IPS-15b (cell line): Measurements from ENCODE around the gene SYTL2.

Experiments used
- H3K27me3 ChIP-seq: one replicate; pipeline ENCODE4 v1.6.1; 2013; ENCODE audit warnings: low read length; ENCODE audit not compliant: control insufficient read depth, insufficient read depth
- H3K36me3 ChIP-seq: one replicate; pipeline ENCODE4 v1.6.1; 2013; ENCODE audit warnings: low read length; ENCODE audit not compliant: control insufficient read depth, insufficient read depth
- H3K4me1 ChIP-seq: one replicate; pipeline ENCODE4 v1.6.1; 2013; ENCODE audit warnings: mild to moderate bottlenecking, low read length; ENCODE audit not compliant: control insufficient read depth, insufficient read depth
- H3K4me3 ChIP-seq: one replicate; pipeline ENCODE4 v1.5.1; 2013; ENCODE audit warnings: low read depth, low read length
- H3K9ac ChIP-seq: one replicate; pipeline ENCODE4 v1.6.1; 2013; ENCODE audit warnings: low read depth, mild to moderate bottlenecking, low read length
- H3K9me3 ChIP-seq: one replicate; pipeline ENCODE4 v1.6.1; 2013; ENCODE audit warnings: mild to moderate bottlenecking, low read length; ENCODE audit not compliant: control insufficient read depth, insufficient read depth

Gene SYTL2

DNA sequence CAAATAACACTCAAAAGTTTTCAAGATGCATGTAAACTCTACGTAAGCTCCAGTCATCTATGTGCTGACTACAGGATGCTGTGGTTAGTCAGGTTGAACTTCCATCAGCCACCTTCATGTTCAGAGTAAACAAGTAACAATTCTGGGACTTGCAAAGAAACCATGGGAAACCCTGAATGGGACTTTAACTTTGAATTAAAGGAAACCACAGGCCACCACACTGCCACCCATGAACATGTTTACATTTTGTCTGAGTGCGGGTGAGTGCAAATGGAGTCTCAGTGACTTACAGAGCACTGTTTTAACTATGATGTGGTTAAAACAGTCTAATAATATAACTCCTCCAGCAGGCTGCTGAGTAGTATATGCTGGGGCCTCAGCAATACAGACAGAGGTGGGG lies 12.9 kb upstream of the SYTL2 start:
- Histone ChIP-seq H3K4me1 (no peaks in the 10 kb centered on the region), H3K4me3 (no peak overlapping the region), H3K9me3 (no peaks in the 10 kb centered on the region), H3K9ac (no peak overlapping the region), H3K27me3 (no peaks in the 10 kb centered on the region), H3K36me3 (no peaks in the 10 kb centered on the region)

DNA sequence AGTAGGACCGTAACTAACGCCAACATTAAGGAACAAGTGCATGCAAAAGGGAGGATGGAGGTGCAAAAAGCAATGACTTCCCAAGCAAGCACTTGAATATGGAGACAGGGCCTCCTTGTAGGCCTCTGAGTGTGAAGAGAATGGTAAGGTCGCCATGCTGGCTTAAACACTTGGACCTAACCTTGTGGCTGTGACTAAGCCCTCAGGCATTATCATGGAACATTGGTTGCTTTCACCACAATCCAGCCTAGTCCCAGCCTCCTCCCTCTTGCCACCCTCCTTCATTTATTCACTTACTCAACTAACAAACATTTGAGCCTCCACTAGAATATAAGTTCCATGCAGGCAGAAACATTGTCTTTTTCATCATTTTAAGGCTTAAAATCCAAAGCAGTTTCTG lies 11.9 kb upstream of the SYTL2 start:
- Histone ChIP-seq H3K9ac (no peak overlapping the region), H3K4me3 (no peak overlapping the region), H3K4me1 (no peaks in the 10 kb centered on the region), H3K27me3 (no peaks in the 10 kb centered on the region), H3K9me3 (no peaks in the 10 kb centered on the region), H3K36me3 (no peaks in the 10 kb centered on the region)

DNA sequence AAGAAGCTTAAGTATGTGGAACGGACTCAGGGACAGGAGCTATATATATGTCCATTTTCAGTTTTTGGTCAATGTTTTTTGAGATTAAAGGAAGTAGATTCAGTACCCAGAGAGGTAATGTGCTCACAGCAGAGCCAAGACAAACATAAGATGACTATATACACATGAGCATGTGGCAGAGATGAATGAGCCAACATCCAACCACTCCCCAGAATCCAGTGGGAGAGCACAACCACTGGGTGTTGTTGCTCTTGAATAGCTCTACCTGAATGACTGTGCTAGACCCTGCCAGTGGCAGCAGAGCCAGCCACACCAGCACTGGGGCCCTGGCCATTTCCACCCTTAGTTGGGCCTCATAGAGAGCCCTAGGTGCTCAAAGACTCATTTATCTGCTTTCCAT lies 10.7 kb upstream of the SYTL2 start:
- H3K4me3 ChIP-seq = no peak overlapping the region
- no peak overlapping the region for H3K9ac ChIP-seq
- H3K36me3 ChIP-seq = no peaks in the 10 kb centered on the region

DNA sequence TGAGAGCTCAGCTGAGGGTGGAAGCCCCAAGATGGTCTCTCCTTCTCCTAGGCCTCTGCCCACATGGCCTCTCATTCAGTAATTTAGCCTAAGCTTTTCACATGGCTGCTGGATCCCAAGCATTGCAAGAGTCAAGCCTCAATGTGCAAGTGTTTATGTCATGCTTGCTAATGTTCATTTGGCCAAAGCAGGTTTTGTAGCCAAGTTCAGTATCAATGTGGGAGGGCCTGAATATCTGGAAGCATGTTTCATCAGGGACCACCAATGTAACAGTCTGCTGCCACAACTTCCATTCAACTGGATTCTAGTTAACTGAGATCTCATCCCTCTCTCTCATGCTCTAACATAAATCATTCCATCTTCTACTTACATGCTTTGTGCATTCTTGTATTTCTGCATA lies 8.5 kb upstream of the SYTL2 start:
- Histone ChIP-seq H3K4me3 (no peak overlapping the region), H3K9me3 (no peaks in the 10 kb centered on the region), H3K4me1 (no peaks in the 10 kb centered on the region), H3K27me3 (no peaks in the 10 kb centered on the region), H3K36me3 (no peaks in the 10 kb centered on the region), H3K9ac (no peak overlapping the region)

More for the DNA sequence above, 10.7 kb upstream of the SYTL2 start:
- H3K27me3 ChIP-seq = no peaks in the 10 kb centered on the region
- no peaks in the 10 kb centered on the region for H3K9me3 ChIP-seq
- H3K4me1 ChIP-seq = no peaks in the 10 kb centered on the region

DNA sequence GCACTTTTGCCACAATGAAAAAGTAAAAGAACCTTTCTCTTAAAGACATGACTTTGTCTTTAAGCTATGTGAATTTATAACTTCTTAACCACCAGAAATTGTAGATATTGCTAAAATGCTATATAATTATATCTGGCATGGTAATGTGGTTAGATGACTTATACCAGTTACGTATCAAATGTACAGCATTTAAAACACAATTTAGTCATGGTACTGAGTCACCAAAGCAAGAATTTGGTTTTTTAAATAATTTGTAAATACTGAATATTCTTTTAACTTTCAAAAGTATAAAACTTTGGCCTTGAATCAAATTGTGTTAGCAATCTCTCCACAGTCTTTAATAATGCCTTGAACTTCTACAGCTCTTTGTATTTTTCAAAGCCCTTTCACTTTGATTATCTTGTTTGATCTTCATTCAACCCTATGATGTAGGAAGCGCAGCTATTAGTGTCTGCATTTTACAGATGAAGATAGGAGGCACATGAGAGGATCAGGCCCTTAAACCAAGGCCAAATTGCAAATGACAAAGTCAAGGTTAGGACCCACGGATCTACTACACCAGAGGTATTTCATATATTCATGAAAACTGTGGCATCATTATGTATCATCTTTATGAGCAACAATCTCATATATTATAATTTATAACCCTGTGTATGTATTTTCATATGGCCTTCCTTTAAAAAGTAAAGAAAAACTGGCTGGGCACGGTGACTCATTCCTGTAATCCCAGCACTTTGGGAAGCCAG lies 4.4 kb upstream of the SYTL2 start:
- Histone ChIP-seq H3K36me3 (no peaks in the 10 kb centered on the region), H3K9me3 (no peaks in the 10 kb centered on the region), H3K27me3 (peaks cover 27% of the 10 kb centered on the region), H3K9ac (no peak overlapping the region), H3K4me1 (no peaks in the 10 kb centered on the region), H3K4me3 (no peak overlapping the region)

DNA sequence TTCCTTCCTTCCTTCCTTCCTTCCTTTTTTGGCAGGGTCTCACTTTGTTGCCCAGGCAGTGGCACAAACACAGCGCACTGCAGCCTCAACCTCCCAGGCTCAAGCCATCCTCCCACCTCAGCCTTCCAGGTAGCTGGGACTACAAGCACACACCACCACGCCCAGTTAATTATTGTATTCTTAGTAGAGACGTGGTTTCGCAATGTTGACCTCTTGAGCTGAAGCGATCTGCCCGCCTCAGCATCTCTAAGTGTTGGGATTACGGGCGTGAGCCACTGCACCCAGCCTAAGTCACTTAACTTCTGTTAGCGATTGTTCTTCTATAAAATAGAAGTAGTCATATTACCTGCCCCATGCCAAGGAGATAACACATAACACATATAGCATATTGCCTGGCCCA lies 2.8 kb upstream of the SYTL2 start:
- Histone ChIP-seq H3K4me3 (no peak overlapping the region), H3K9me3 (no peaks in the 10 kb centered on the region), H3K36me3 (no peaks in the 10 kb centered on the region), H3K9ac (no peak overlapping the region), H3K4me1 (peaks cover 4% of the 10 kb centered on the region), H3K27me3 (peaks cover 43% of the 10 kb centered on the region)

DNA sequence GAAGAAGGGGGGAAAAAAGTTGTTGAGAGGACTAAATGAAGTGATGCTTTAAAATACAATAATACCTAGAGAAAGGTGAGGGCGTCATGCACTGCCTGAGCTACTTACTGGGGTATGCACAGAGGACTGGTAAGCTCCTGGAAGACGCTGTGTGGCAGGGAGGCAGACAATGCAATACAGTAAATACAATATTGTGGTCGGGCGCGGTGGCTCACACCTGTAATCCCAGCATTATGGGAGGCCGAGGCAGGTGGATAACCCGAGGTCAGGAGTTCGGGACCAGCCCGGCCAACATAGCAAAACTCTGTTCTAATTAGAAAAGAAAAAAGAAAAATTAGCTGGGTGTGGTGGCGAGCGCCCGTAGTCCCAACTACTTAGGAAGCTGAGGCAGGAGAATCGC lies 683 bp upstream of the SYTL2 start:
- H3K27me3 ChIP-seq = peaks cover 43% of the 10 kb centered on the region
- H3K4me1 ChIP-seq = peaks cover 4% of the 10 kb centered on the region
- H3K9me3 ChIP-seq = no peaks in the 10 kb centered on the region
- H3K4me3 ChIP-seq = peak overlapping the region; percentile 49
- no peak overlapping the region for H3K9ac ChIP-seq
- no peaks in the 10 kb centered on the region for H3K36me3 ChIP-seq

DNA sequence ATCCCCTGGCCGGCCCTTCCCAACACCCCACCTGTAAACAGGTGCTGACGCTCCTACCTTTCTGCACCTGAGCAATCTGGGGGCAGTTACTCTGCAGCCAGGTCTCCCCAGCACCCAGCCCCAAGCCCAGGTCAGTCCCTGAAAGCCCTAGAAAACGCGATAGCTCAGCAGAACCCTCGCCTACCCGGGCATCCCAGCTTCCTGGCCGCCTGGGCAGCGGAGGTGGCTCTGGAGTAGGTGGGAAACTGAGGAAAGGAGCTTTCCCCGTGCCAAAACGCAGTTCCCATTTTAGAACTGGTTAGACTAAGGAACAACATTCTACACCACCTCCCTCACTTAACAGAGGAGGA lies 445 bp downstream of the SYTL2 start:
- Histone ChIP-seq H3K36me3 (no peaks in the 10 kb centered on the region), H3K9ac (no peak overlapping the region), H3K27me3 (peaks cover 43% of the 10 kb centered on the region), H3K9me3 (no peaks in the 10 kb centered on the region), H3K4me3 (peak overlapping the region; percentile 95), H3K4me1 (peaks cover 4% of the 10 kb centered on the region)

DNA sequence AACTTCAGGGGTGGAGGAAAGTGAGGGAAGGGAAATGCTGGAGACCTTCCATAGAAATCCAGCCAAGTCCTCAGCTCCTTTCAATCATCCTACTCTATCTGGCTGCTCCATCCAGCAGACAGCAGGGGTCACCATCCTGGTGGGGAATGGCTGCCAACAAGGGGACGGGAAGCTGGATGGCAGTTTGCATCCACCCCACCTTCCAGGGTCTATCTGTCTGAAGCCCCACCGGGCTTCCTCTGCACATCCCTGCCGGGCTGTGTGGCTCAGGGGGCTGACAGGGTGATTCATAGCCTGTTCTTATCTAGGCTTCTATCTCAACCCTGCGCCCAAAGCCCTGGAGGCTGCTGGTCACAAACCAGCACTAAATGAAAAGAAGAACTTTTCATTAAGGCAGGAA lies 1.1 kb downstream of the SYTL2 start:
- Histone ChIP-seq H3K9ac (no peak overlapping the region), H3K4me3 (peak overlapping the region; percentile 95), H3K27me3 (peaks cover 43% of the 10 kb centered on the region), H3K36me3 (no peaks in the 10 kb centered on the region), H3K4me1 (peaks cover 4% of the 10 kb centered on the region), H3K9me3 (no peaks in the 10 kb centered on the region)

DNA sequence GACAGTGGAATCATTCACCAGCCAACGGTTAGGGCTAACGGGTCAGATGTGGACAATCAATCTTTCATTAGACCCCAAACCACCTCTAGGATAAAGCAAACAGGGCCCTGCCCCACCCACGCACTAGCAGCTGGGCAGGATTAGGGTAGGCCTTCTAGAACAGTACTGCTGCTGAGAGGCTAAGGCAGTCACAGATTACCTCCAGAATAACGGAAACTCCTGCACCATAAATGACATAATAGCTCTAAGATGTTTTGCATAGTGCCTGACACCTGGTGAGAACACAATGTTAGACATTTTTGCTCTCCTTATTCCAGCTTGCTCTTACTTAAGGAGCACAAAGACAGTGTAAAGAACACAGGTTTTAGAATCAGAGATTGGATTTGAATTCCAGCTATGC lies 1.8 kb downstream of the SYTL2 start:
- Histone ChIP-seq H3K36me3 (no peaks in the 10 kb centered on the region), H3K4me1 (peaks cover 4% of the 10 kb centered on the region), H3K4me3 (no peak overlapping the region), H3K27me3 (peaks cover 43% of the 10 kb centered on the region), H3K9ac (no peak overlapping the region), H3K9me3 (no peaks in the 10 kb centered on the region)

DNA sequence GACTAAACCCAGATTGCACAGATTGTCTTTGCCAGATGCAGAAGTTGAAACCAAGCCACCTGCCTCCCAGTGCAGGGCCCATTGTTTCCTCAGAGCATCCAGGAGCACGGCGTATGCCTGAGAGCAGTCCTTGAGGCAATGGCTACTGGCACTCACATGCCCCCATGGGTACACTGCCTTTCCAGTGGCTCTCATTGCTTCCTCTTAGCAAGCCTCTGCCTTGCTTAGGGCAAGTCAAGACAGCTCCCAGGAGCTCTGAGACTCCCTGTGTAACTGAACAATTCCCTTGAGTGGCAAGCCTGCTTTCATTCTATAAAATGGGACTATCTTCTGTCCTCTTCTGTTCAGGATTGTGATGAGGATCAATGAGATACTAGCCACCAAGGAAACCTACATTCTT lies 4.1 kb downstream of the SYTL2 start:
- H3K9me3 ChIP-seq = no peaks in the 10 kb centered on the region
- peaks cover 4% of the 10 kb centered on the region for H3K4me1 ChIP-seq
- H3K4me3 ChIP-seq = no peak overlapping the region
- H3K36me3 ChIP-seq = no peaks in the 10 kb centered on the region
- H3K9ac ChIP-seq = no peak overlapping the region
- peaks cover 22% of the 10 kb centered on the region for H3K27me3 ChIP-seq

DNA sequence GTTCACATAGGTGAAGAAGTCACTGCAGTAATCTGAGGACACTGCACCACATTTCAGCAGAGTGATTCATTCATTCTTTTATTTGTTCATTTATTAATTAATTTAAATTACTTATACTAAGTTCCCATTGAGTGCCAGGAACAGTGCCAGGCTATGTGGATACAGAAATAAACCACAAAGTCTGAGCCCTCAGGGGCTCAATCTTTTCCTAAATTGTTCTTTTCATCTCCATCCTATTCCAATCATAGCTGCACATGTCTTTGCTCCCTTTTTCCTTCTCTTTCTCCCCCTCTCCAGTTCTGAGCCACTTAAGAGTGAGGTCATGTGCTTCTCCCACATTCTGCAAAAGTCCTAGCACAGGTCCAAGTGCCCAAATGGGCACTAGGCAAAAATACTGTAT lies 4.9 kb downstream of the SYTL2 start:
- Histone ChIP-seq H3K4me3 (no peak overlapping the region), H3K4me1 (peaks cover 4% of the 10 kb centered on the region), H3K9ac (no peak overlapping the region)

More for the DNA sequence above, 4.9 kb downstream of the SYTL2 start:
- H3K36me3 ChIP-seq = no peaks in the 10 kb centered on the region
- H3K27me3 ChIP-seq = peaks cover 20% of the 10 kb centered on the region
- H3K9me3 ChIP-seq = no peaks in the 10 kb centered on the region
